SU-DHL-6 (cell line): ENCODE data around the gene KDSR.

Experiments used
- EZH2phosphoT487 ChIP-seq: fragments of 200-600 bp; sonication (generic), shearing (Covaris generic); conservative IDR thresholded peaks from 2 replicates; pipeline ENCODE4 v1.6.1; 2018; ENCODE audit warnings: mild to moderate bottlenecking, antibody characterized with exemption, low read length, moderate library complexity, mixed read lengths
- TF ChIP-seq, protein P1 (sequence below): fragments of 200-600 bp; sonication (generic); IDR thresholded peaks from one replicate; pipeline ENCODE4 v1.5.1; 2017; ENCODE audit warnings: antibody characterized with exemption, mild to moderate bottlenecking, low read length, moderate library complexity; ENCODE audit not compliant: insufficient read depth, poor library complexity, severe bottlenecking

GRCh38 chr18:63306819-63307550 lies 60.0 kb downstream of the KDSR start:
- TF ChIP-seq, protein P1, sequence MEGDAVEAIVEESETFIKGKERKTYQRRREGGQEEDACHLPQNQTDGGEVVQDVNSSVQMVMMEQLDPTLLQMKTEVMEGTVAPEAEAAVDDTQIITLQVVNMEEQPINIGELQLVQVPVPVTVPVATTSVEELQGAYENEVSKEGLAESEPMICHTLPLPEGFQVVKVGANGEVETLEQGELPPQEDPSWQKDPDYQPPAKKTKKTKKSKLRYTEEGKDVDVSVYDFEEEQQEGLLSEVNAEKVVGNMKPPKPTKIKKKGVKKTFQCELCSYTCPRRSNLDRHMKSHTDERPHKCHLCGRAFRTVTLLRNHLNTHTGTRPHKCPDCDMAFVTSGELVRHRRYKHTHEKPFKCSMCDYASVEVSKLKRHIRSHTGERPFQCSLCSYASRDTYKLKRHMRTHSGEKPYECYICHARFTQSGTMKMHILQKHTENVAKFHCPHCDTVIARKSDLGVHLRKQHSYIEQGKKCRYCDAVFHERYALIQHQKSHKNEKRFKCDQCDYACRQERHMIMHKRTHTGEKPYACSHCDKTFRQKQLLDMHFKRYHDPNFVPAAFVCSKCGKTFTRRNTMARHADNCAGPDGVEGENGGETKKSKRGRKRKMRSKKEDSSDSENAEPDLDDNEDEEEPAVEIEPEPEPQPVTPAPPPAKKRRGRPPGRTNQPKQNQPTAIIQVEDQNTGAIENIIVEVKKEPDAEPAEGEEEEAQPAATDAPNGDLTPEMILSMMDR: no peak
- TF ChIP-seq EZH2phosphoT487: no peak
